SK-N-MC (cell line): ENCODE measurements around the gene YEATS2.

Source experiments
- EZH2 ChIP-seq: fragments of 200-600 bp; sonication (generic); IDR thresholded peaks from one replicate; pipeline ENCODE4 v1.6.1; 2017; ENCODE audit warnings: antibody characterized with exemption
- FOXP2 ChIP-seq: optimal IDR thresholded peaks from 2 replicates; pipeline ENCODE3; 2011; ENCODE audit warnings: mild to moderate bottlenecking, moderate library complexity; ENCODE audit not compliant: insufficient read depth; ENCODE audit errors: extremely low read length, control extremely low read depth
- POLR2AphosphoS5 ChIP-seq: IDR thresholded peaks from 2 replicates; pipeline ENCODE4 v1.6.1; 2012; ENCODE audit warnings: mild to moderate bottlenecking, low read depth, low read length, borderline replicate concordance

DNA sequence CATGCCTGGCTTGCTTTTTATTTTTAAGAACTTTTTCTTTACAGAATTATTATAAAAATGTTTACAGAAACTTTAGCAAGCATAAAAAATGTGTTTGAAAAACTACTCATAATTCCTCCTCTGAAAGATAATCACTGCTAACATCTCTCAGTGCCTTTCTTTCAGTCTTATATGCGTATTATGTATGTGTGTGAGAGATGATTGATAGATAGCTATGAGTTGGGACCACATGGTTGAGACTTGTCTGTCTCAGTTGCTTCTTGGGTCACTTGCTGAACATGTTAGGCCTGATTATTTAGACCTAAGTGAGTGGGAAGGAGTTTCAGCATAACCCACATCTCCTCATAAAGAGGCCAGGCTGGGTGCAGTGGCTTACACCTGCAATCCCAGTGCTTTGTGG is 116.6 kb downstream of the YEATS2 start:
- no peak for TF ChIP-seq EZH2
- no peak for TF ChIP-seq POLR2AphosphoS5
- TF ChIP-seq FOXP2 = no peak
